Prostate gland (tissue), 2 donors: ENCODE data around the gene DCPS.
"Not testable (repeated sequence)": the region's sequence is repeated elsewhere in the genome, so short reads cannot be mapped to it uniquely, and the experiment has no call there.

Experiments
- CTCF ChIP-seq, 4 experiments: fragments of 200-600 bp in 2 of 4; fragments of 450-650 bp in 2 of 4; sonication (generic) in 2 of 4; IDR thresholded peaks; 1 replicate in 3 of 4; 2 replicates in 1 of 4; pipeline ENCODE4 v1.5.1; 2016 to 2019; ENCODE audit warnings: antibody characterized with exemption in 4 of 4, mild to moderate bottlenecking in 2 of 4, moderate library complexity in 2 of 4
- POLR2AphosphoS5 ChIP-seq: sonication (generic); formaldehyde crosslinking; IDR thresholded peaks from one replicate; pipeline ENCODE4 v1.6.1; 2017; ENCODE audit warnings: antibody characterized with exemption

- not testable (repeated sequence) for TF ChIP-seq CTCF (IDR thresholded peaks at IDR 0.05); POLR2AphosphoS5
Observed at GRCh38 chr11:126255507-126255906, 48.4 kb upstream of the DCPS start.
